MCF 10A (cell line): ENCODE measurements around the gene PRCD. TPM values are rescaled to one million over a fixed set of nuclear protein-coding genes. Genes with fewer than 3 reads are reported as not detected.

Experiments
- BruUV-seq: library from RNA; stranded (reverse); fragments of 400-500 nt; replicated peaks from 2 replicates; lab custom pipeline; 2021; lab: Mats Ljungman, UMichigan
- CTCF ChIA-PET: fragments of 300-600 bp; sonication (Branson Sonifier 250); formaldehyde crosslinking; extraction: SDS; loops from one replicate; lab custom pipeline; 2021; ENCODE audit warnings: antibody characterized with exemption, inconsistent platforms; lab: Yijun Ruan, JAX
- POLR2A ChIA-PET: fragments of 300-600, 350-650 bp; sonication (Branson Sonifier 250); formaldehyde crosslinking; extraction: SDS; loops from one replicate; lab custom pipeline; 2020; ENCODE audit warnings: antibody characterized with exemption, inconsistent platforms; lab: Yijun Ruan, JAX
- DNase-seq: peaks from one replicate; pipeline ENCODE4 v3.0.0-alpha.2; 2018; ENCODE audit not compliant: unreplicated experiment
- H3K27ac Mint-ChIP-seq: one replicate; pipeline ENCODE4 v1.8.0; 2022; ENCODE audit warnings: mild to moderate bottlenecking, low read depth, mixed read lengths; ENCODE audit not compliant: unreplicated experiment
- H3K27me3 Mint-ChIP-seq: one replicate; pipeline ENCODE4 v1.8.0; 2022; ENCODE audit warnings: mixed read lengths; ENCODE audit not compliant: insufficient read depth, unreplicated experiment
- H3K36me3 Mint-ChIP-seq: one replicate; pipeline ENCODE4 v1.8.0; 2022; ENCODE audit warnings: mild to moderate bottlenecking, moderate library complexity, mixed read lengths; ENCODE audit not compliant: insufficient read depth, unreplicated experiment
- H3K4me1 Mint-ChIP-seq: one replicate; pipeline ENCODE4 v1.8.0; 2022; ENCODE audit warnings: mixed read lengths; ENCODE audit not compliant: insufficient read depth, unreplicated experiment
- H3K4me3 Mint-ChIP-seq: one replicate; pipeline ENCODE4 v1.8.0; 2022; ENCODE audit warnings: mild to moderate bottlenecking, moderate library complexity, mixed read lengths; ENCODE audit not compliant: unreplicated experiment
- H3K9me3 Mint-ChIP-seq: one replicate; pipeline ENCODE4 v1.8.0; 2022; ENCODE audit warnings: mixed read lengths; ENCODE audit not compliant: unreplicated experiment
- intact Hi-C: fragments of 100-400 bp; cut with micrococcal nuclease; formaldehyde crosslinking; loops from 2 replicates; pipeline ENCODE4 v1.14.1; 2022
- total RNA-seq: library from RNA; stranded (reverse); gene quantifications from 2 replicates; pipeline ENCODE4 v1.2.3, GENCODE V29; 2022
- TF ChIP-seq, protein P1 (sequence below): fragments of 200-600 bp; IDR thresholded peaks from one replicate; pipeline ENCODE4 v1.8.0; 2022; ENCODE audit warnings: antibody characterized with exemption, mild to moderate bottlenecking; ENCODE audit not compliant: unreplicated experiment

The PRCD gene
- total RNA-seq, 1 experiment from 2014 or later = not detected

GRCh38 chr17:76554131-76554530 is 14.3 kb downstream of the PRCD start:
- Mint-ChIP-seq H3K9me3 (no peaks in the 10 kb centered on the region), H3K4me1 (peaks cover 14% of the 10 kb centered on the region), H3K27me3 (no peaks in the 10 kb centered on the region), H3K36me3 (peaks cover 27% of the 10 kb centered on the region), H3K27ac (no peak overlapping the region), H3K4me3 (no peak overlapping the region)
- POLR2A ChIA-PET = interaction anchor here (0.6 kb wide), 1 partner anchor 750 kb away, joined by 4 read pairs; no protein-coding TSS in a partner anchor
- no TSS peak for BruUV-seq
- CTCF ChIA-PET = no interaction called here
- no peak for DNase-seq
- intact Hi-C loops = loop anchor here (5.0 to 10.0 kb wide), 2 partner anchors 161 to 577 kb away; partner anchors contain the start of genes ACOX1, MXRA7 and TEN1
- TF ChIP-seq, protein P1, sequence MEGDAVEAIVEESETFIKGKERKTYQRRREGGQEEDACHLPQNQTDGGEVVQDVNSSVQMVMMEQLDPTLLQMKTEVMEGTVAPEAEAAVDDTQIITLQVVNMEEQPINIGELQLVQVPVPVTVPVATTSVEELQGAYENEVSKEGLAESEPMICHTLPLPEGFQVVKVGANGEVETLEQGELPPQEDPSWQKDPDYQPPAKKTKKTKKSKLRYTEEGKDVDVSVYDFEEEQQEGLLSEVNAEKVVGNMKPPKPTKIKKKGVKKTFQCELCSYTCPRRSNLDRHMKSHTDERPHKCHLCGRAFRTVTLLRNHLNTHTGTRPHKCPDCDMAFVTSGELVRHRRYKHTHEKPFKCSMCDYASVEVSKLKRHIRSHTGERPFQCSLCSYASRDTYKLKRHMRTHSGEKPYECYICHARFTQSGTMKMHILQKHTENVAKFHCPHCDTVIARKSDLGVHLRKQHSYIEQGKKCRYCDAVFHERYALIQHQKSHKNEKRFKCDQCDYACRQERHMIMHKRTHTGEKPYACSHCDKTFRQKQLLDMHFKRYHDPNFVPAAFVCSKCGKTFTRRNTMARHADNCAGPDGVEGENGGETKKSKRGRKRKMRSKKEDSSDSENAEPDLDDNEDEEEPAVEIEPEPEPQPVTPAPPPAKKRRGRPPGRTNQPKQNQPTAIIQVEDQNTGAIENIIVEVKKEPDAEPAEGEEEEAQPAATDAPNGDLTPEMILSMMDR = no peak

DNA sequence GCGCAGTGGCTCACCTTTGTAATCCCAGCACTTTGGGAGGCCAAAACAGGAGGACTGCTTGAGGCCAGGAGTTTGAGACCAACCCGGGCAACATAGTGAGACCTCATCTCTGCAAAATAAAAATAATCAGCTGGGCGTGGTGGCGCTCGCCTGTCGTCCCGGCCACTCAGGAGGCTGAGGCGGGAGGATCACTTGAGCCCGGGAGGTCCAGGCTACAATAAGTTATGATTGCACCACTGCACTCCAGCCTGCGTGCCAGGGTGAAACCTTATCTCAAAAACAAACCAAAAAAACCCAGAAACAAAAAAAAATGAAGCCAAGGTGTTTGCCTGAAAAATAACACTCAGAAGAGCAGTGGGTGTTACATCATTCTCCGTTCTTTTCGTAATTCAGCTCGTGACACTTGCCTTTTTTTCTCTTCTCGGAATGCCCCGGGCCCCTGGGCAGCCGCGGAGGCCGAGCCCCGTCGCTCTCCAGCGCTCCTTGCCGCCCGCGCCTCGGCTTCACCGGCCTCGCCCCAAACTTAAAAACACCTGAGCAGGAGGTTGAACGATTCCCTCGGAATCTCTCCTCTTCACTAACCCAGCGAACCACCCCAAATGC is 17.0 kb downstream of the PRCD start:
- Mint-ChIP-seq H3K4me3 (peak overlapping the region; percentile 92), H3K9me3 (no peaks in the 10 kb centered on the region), H3K36me3 (peaks cover 54% of the 10 kb centered on the region), H3K27ac (peak overlapping the region; percentile 97), H3K27me3 (no peaks in the 10 kb centered on the region), H3K4me1 (peaks cover 16% of the 10 kb centered on the region)
- intact Hi-C loops = loop anchor here (10.0 kb wide), 1 partner anchor 158 kb away; the partner anchor contains the start of gene MXRA7
- TF ChIP-seq, protein P1 = no peak
- BruUV-seq = TSS peak; percentile 60
- ChIA-PET POLR2A (interaction anchor here (0.7 to 8.3 kb wide), 27 partner anchors 8 to 1565 kb away, joined by 3 to 171 read pairs (median 11); partner anchors contain the start of genes JMJD6, METTL23, MFSD11 and PRCD), CTCF (interaction anchor here (0.6 to 6.2 kb wide), 6 partner anchors 10 to 481 kb away, joined by 3 to 43 read pairs (median 16); no protein-coding TSS in a partner anchor)
- peak; percentile 69 for DNase-seq

GRCh38 chr17:76557368-76558197 is 17.7 kb downstream of the PRCD start:
- peak overlapping the region; percentile 97 for H3K27ac Mint-ChIP-seq
- H3K9me3 Mint-ChIP-seq = no peaks in the 10 kb centered on the region
- peak overlapping the region; percentile 92 for H3K4me3 Mint-ChIP-seq
- peaks cover 61% of the 10 kb centered on the region for H3K36me3 Mint-ChIP-seq
- POLR2A ChIA-PET = interaction anchor here (0.6 to 8.3 kb wide), 36 partner anchors 9 to 1566 kb away, joined by 3 to 171 read pairs (median 6); partner anchors contain the start of genes JMJD6, METTL23, MFSD11 and PRCD
- TSS peak; percentile 79 for BruUV-seq
- CTCF ChIA-PET = interaction anchor here (0.6 to 6.2 kb wide), 15 partner anchors 12 to 481 kb away, joined by 3 to 43 read pairs (median 4); partner anchors contain the start of gene ST6GALNAC2
- no peaks in the 10 kb centered on the region for H3K27me3 Mint-ChIP-seq
- intact Hi-C loops = loop anchor here (1.0 to 10.0 kb wide), 2 partner anchors 67 to 157 kb away; partner anchors contain the start of gene MXRA7
- peaks cover 19% of the 10 kb centered on the region for H3K4me1 Mint-ChIP-seq
- TF ChIP-seq, protein P1 = no peak
- DNase-seq = peak; percentile 96
